ENCODE data around the gene NCK2. TPM values are rescaled to one million over a fixed set of nuclear protein-coding genes. Genes with fewer than 3 reads are reported as not detected.

Gene NCK2
- total and polyA plus RNA-seq, 4 donors: 28.8 to 44.6 (median 40.9) TPM

DNA sequence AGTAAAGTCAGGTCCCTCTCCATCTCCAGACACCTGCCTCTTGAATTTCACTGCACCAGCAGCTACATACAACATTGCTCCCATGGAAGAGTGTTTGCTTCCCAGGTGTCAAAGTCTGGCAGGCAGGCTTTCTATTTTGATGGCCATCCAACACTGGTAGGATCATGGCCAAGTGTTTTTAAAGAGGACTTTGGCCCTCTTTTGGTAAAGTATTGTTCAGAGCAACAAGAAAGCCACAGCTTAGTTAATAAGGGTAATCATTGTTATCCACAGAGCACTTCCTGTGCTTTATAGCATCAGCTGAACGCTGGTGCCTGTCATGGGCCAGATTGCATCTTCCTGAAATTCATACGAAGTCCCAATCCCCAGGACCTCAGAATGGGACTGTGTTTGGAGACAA, 133.2 kb downstream of the NCK2 start:
- 78 to 85% methylated on average over 2 of the region's 2 CpGs for WGBS, 2 donors
- H3K36me3 ChIP-seq (ENCODE audit: control insufficient read depth in 1 of 2, insufficient read depth in 2 of 2, low read length in 1 of 2): peaks cover 0 to 3% of the 10 kb centered on the region in 2 donors
- peaks cover 0 to 5% of the 10 kb centered on the region in 2 donors for H3K4me1 ChIP-seq (ENCODE audit: control insufficient read depth in 1 of 2, insufficient read depth in 2 of 2, low read length in 2 of 2)
- no peaks in the 10 kb centered on the region for H3K9me3 ChIP-seq (ENCODE audit: control insufficient read depth, low read length)
- no peak for ATAC-seq (ENCODE audit: low FRiP score)
- no peak overlapping the region for H3K27ac ChIP-seq (ENCODE audit: low read depth in 1 of 2, low read length in 2 of 2)
- DNase-seq: no peak
- no peak overlapping the region for H3K4me3 ChIP-seq (ENCODE audit: low read length in 2 of 2)
- no peaks in the 10 kb centered on the region for H3K27me3 ChIP-seq (ENCODE audit: control insufficient read depth in 1 of 2, insufficient read depth in 2 of 2, low read length in 1 of 2)
- intact Hi-C loops (cut with DNase I): no loop called here

DNA sequence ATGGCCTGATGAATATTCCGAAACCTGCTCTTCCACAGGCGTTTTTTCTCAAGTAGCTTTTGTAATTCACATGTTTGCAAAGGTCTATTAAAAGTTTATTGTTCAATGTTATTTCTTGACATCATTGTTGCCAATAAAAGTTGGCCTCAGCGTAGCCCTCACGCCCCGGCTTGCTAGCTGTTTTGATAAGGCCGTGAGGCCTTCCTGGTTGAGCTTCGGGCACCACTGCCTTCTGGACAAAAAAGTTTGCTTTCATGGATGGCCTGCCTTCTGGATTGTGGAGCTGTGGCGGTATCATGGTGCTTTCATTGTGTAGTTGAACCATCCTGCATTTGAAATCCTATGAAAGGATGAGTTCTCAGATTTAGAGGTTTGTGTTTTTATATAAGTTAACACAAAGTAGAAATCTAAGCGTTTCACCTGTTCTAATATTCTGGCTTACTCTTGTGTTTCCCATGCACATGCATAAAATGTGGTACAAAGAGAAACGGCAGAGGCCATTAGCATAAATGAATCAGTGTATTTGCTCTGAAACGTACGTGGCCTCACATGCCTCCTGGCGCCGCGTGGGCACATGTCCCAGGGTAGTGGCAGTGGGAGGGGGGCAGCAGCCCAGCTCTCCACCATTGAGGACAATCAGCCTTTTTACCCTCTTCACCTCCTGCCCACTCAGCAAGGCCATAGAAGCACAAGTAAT, 134.5 kb downstream of the NCK2 start:
- Histone ChIP-seq H3K27me3 (ENCODE audit: control insufficient read depth in 1 of 2, insufficient read depth in 2 of 2, low read length in 1 of 2) (no peaks in the 10 kb centered on the region), H3K36me3 (ENCODE audit: control insufficient read depth in 1 of 2, insufficient read depth in 2 of 2, low read length in 1 of 2) (peaks cover 0 to 3% of the 10 kb centered on the region in 2 donors), H3K4me3 (ENCODE audit: low read length in 2 of 2) (no peak overlapping the region), H3K27ac (ENCODE audit: low read depth in 1 of 2, low read length in 2 of 2) (peak overlapping the region in 1 of 2 donors; percentile 15), H3K9me3 (ENCODE audit: control insufficient read depth, low read length) (no peaks in the 10 kb centered on the region), H3K4me1 (ENCODE audit: control insufficient read depth in 1 of 2, insufficient read depth in 2 of 2, low read length in 2 of 2) (peaks cover 2 to 5% of the 10 kb centered on the region in 2 donors)
- intact Hi-C loops (cut with DNase I): no loop called here
- ATAC-seq (ENCODE audit: low FRiP score): no peak
- DNase-seq: no peak
- WGBS, 2 donors: 29 to 33% methylated on average over 15 of the region's 15 CpGs

DNA sequence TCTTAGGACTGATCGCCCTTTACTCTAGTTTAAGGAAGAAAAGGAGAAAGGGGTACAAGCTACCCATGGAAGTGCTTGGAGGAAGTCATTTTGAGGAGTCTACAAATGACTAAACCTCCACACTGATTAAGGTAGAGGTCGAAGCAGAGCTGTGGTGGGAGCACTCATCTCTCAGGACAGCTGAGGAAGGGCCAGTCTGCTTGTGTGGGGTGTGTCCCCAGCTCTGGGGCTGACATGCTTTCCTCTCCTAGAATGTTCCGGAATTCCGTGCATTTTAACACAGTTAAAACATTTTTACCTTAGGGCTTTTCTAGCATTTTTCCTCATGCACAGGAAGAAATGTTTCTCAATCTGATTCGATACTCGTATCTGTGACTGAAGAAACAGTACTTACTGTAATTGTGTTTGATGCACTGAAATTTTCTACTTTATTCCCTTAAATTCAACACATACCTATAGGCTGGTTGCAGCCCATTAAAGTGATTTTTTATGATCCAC, 135.1 kb downstream of the NCK2 start:
- H3K9me3 ChIP-seq (ENCODE audit: control insufficient read depth, low read length): no peaks in the 10 kb centered on the region
- WGBS, 2 donors: 94 to 95% methylated on average over 6 of the region's 6 CpGs
- H3K4me3 ChIP-seq (ENCODE audit: low read length in 2 of 2): no peak overlapping the region
- intact Hi-C loops (cut with DNase I): loop anchor here in 1 of 2 donors (10.0 kb wide), 2 partner anchors 85 to 275 kb away; no protein-coding TSS in a partner anchor
- H3K4me1 ChIP-seq (ENCODE audit: control insufficient read depth in 1 of 2, insufficient read depth in 2 of 2, low read length in 2 of 2): peaks cover 5 to 6% of the 10 kb centered on the region in 2 donors
- DNase-seq (no peak), ATAC-seq (ENCODE audit: low FRiP score) (no peak)
- no peak overlapping the region for H3K27ac ChIP-seq (ENCODE audit: low read depth in 1 of 2, low read length in 2 of 2)
- H3K27me3 ChIP-seq (ENCODE audit: control insufficient read depth in 1 of 2, insufficient read depth in 2 of 2, low read length in 1 of 2): no peaks in the 10 kb centered on the region
- H3K36me3 ChIP-seq (ENCODE audit: control insufficient read depth in 1 of 2, insufficient read depth in 2 of 2, low read length in 1 of 2): peaks cover 0 to 3% of the 10 kb centered on the region in 2 donors

- Histone ChIP-seq H3K4me3 (ENCODE audit: low read length in 2 of 2) (no peak overlapping the region), H3K27ac (ENCODE audit: low read depth in 1 of 2, low read length in 2 of 2) (no peak overlapping the region), H3K36me3 (ENCODE audit: control insufficient read depth in 1 of 2, insufficient read depth in 2 of 2, low read length in 1 of 2) (peaks cover 0 to 3% of the 10 kb centered on the region in 2 donors), H3K9me3 (ENCODE audit: control insufficient read depth, low read length) (no peaks in the 10 kb centered on the region), H3K27me3 (ENCODE audit: control insufficient read depth in 1 of 2, insufficient read depth in 2 of 2, low read length in 1 of 2) (no peaks in the 10 kb centered on the region), H3K4me1 (ENCODE audit: control insufficient read depth in 1 of 2, insufficient read depth in 2 of 2, low read length in 2 of 2) (peaks cover 5 to 6% of the 10 kb centered on the region in 2 donors)
- no peak for DNase-seq
- intact Hi-C loops (cut with DNase I): loop anchor here in 1 of 2 donors (10.0 kb wide), 2 partner anchors 86 to 276 kb away; no protein-coding TSS in a partner anchor
- 94 to 97% methylated on average over 6 of the region's 6 CpGs for WGBS, 2 donors
- ATAC-seq (ENCODE audit: low FRiP score): no peak
Observed at GRCh38 chr2:105880637-105881036, 135.9 kb downstream of the NCK2 start.

DNA sequence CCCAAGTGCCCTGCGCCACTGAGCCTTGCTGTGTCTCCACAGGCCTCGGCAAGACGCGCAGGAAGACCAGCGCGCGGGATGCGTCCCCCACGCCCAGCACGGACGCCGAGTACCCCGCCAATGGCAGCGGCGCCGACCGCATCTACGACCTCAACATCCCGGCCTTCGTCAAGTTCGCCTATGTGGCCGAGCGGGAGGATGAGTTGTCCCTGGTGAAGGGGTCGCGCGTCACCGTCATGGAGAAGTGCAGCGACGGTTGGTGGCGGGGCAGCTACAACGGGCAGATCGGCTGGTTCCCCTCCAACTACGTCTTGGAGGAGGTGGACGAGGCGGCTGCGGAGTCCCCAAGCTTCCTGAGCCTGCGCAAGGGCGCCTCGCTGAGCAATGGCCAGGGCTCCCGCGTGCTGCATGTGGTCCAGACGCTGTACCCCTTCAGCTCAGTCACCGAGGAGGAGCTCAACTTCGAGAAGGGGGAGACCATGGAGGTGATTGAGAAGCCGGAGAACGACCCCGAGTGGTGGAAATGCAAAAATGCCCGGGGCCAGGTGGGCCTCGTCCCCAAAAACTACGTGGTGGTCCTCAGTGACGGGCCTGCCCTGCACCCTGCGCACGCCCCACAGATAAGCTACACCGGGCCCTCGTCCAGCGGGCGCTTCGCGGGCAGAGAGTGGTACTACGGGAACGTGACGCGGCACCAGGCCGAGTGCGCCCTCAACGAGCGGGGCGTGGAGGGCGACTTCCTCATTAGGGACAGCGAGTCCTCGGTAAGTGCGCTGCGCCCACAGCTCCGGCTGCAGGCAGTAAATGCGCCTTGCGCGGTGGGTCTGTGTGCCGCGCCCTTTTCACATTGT, 136.8 kb downstream of the NCK2 start:
- intact Hi-C loops (cut with DNase I): loop anchor here in 1 of 2 donors (10.0 kb wide), 2 partner anchors 87 to 277 kb away; no protein-coding TSS in a partner anchor

GRCh38 chr2:105882341-105882740, 137.6 kb downstream of the NCK2 start:
- H3K27ac ChIP-seq (ENCODE audit: low read depth in 1 of 2, low read length in 2 of 2): no peak overlapping the region
- DNase-seq: no peak
- intact Hi-C loops (cut with DNase I): loop anchor here in 1 of 2 donors (10.0 kb wide), 2 partner anchors 88 to 278 kb away; no protein-coding TSS in a partner anchor
- H3K27me3 ChIP-seq (ENCODE audit: control insufficient read depth in 1 of 2, insufficient read depth in 2 of 2, low read length in 1 of 2): no peaks in the 10 kb centered on the region
- H3K9me3 ChIP-seq (ENCODE audit: control insufficient read depth, low read length): no peaks in the 10 kb centered on the region
- H3K4me3 ChIP-seq (ENCODE audit: low read length in 2 of 2): no peak overlapping the region
- ATAC-seq (ENCODE audit: low FRiP score): no peak
- H3K4me1 ChIP-seq (ENCODE audit: control insufficient read depth in 1 of 2, insufficient read depth in 2 of 2, low read length in 2 of 2): peaks cover 5 to 6% of the 10 kb centered on the region in 2 donors
- WGBS, 2 donors: 76 to 89% methylated on average over 10 of the region's 10 CpGs
- H3K36me3 ChIP-seq (ENCODE audit: control insufficient read depth in 1 of 2, insufficient read depth in 2 of 2, low read length in 1 of 2): peaks cover 0 to 3% of the 10 kb centered on the region in 2 donors

More for the DNA sequence above, 136.8 kb downstream of the NCK2 start:
- WGBS, 2 donors: 98% methylated on average over 79 of the region's 79 CpGs
- Histone ChIP-seq H3K27me3 (ENCODE audit: control insufficient read depth in 1 of 2, insufficient read depth in 2 of 2, low read length in 1 of 2) (no peaks in the 10 kb centered on the region), H3K4me1 (ENCODE audit: control insufficient read depth in 1 of 2, insufficient read depth in 2 of 2, low read length in 2 of 2) (peaks cover 5 to 6% of the 10 kb centered on the region in 2 donors), H3K27ac (ENCODE audit: low read depth in 1 of 2, low read length in 2 of 2) (no peak overlapping the region), H3K36me3 (ENCODE audit: control insufficient read depth in 1 of 2, insufficient read depth in 2 of 2, low read length in 1 of 2) (peaks cover 0 to 3% of the 10 kb centered on the region in 2 donors), H3K9me3 (ENCODE audit: control insufficient read depth, low read length) (no peaks in the 10 kb centered on the region), H3K4me3 (ENCODE audit: low read length in 2 of 2) (no peak overlapping the region)
- ATAC-seq (ENCODE audit: low FRiP score): no peak
- no peak for DNase-seq

DNA sequence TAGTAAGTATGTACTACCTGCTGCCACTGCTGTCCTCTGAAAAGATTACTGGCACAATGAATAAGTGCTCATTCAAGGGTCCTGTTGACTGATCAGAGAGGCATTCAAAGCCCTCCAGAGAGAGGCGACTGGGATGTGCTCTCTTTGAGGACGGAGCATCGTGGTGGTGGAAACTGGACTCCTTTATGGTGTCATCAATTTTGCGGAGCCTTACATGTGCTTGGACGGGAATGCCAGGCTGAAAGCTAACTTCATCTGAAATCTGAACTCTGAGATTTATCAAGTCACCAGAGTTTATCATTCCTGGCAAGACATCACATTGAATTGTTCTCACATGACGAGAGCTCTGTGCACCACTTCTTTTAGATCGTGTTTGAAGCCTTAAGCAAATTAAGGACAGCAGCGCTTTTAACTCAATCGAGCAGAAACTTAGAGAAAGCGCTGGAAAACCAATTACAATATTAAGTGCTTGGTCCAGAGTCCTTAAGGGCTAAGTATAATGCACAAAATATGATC, 138.3 kb downstream of the NCK2 start:
- H3K9me3 ChIP-seq (ENCODE audit: control insufficient read depth, low read length): no peaks in the 10 kb centered on the region
- no peaks in the 10 kb centered on the region for H3K27me3 ChIP-seq (ENCODE audit: control insufficient read depth in 1 of 2, insufficient read depth in 2 of 2, low read length in 1 of 2)
- ATAC-seq (ENCODE audit: low FRiP score): no peak
- H3K27ac ChIP-seq (ENCODE audit: low read depth in 1 of 2, low read length in 2 of 2): no peak overlapping the region
- WGBS, 2 donors: 37 to 52% methylated on average over 10 of the region's 10 CpGs
- intact Hi-C loops (cut with DNase I): loop anchor here in 1 of 2 donors (10.0 kb wide), 2 partner anchors 88 to 278 kb away; no protein-coding TSS in a partner anchor
- no peak overlapping the region for H3K4me3 ChIP-seq (ENCODE audit: low read length in 2 of 2)
- peaks cover 0 to 3% of the 10 kb centered on the region in 2 donors for H3K36me3 ChIP-seq (ENCODE audit: control insufficient read depth in 1 of 2, insufficient read depth in 2 of 2, low read length in 1 of 2)
- peaks cover 6 to 11% of the 10 kb centered on the region in 2 donors for H3K4me1 ChIP-seq (ENCODE audit: control insufficient read depth in 1 of 2, insufficient read depth in 2 of 2, low read length in 2 of 2)
- DNase-seq: no peak
